SK-MEL-5 (cell line): ENCODE results near the gene PAPOLG. TPM values are rescaled to one million over a fixed set of nuclear protein-coding genes. Genes with fewer than 3 reads are reported as not detected.

Source experiments
- DNase-seq: peaks from one replicate; pipeline ENCODE4 v3.0.0-alpha.2; 2016; ENCODE audit warnings: low read depth, low spot score
- in situ Hi-C: cut with HindIII; loops from 2 replicates; pipeline ENCODE4 v1.10.0; 2016; ENCODE audit warnings: low sequenced_read_pairs, high pct_unique_total_duplicates, low pct_unique_long_range_greater_than_20kb
- small RNA-seq, 2 experiments: library from RNA; depleted of rRNA; stranded (forward); fragments of <200 nt; gene quantifications; one replicate each; pipeline ENCODE3, GENCODE V24; 2014
- total RNA-seq: library from RNA; depleted of rRNA; stranded (reverse); fragments of >200 nt; shearing (Covaris generic); gene quantifications from 2 replicates; pipeline ENCODE4 v1.2.3, GENCODE V29; 2014; rRNA removed

PAPOLG gene
- total RNA-seq, 1 experiment from 2014 or later = 18.2 TPM

GRCh38 chr2:60837123-60837522 is 81.1 kb downstream of the PAPOLG start:
- in situ Hi-C loops = no loop called here
- no peak for DNase-seq

GRCh38 chr2:60838481-60838880 is 82.4 kb downstream of the PAPOLG start:
- in situ Hi-C loops = no loop called here
- no peak for DNase-seq

GRCh38 chr2:60839126-60839813 is 83.2 kb downstream of the PAPOLG start:
- DNase-seq = no peak
- in situ Hi-C loops = no loop called here

GRCh38 chr2:60840880-60841279 is 84.8 kb downstream of the PAPOLG start:
- in situ Hi-C loops = no loop called here
- no peak for DNase-seq

- DNase-seq = no peak
- in situ Hi-C loops = no loop called here
Measured at GRCh38 chr2:60843006-60843405, 86.9 kb downstream of the PAPOLG start.

- DNase-seq = no peak
- in situ Hi-C loops = no loop called here
Measured at GRCh38 chr2:60844105-60844504, 88.0 kb downstream of the PAPOLG start.

- in situ Hi-C loops = no loop called here
- no peak for DNase-seq
Measured at GRCh38 chr2:60847854-60848253, 91.8 kb downstream of the PAPOLG start.

Small RNA genes within 50 kb of the gene (small RNA-seq; reads per million reads assigned to genes)
- gene RN7SL632P (0 to 0.10 reads per million in 2 experiments), gene RNU6-612P (0 reads per million in 2 experiments)

Other genes with a start within 250 kb of the PAPOLG start
- gene BCL11A, start 202.6 kb upstream of the PAPOLG start, total RNA-seq = 3.1 and 4.7 TPM in 2 replicates
- 7.3 and 7.8 TPM in 2 replicates for gene REL, start 125.3 kb downstream of the PAPOLG start, total RNA-seq